ENCODE results near the gene KCNF1. TPM values are rescaled to one million over a fixed set of nuclear protein-coding genes. Genes with fewer than 3 reads are reported as not detected.

Gene KCNF1
- total RNA-seq, 1 experiment from 2014 or later = 0.52 TPM

- POLR2A ChIA-PET = no interaction called here
- RAD21 ChIA-PET (ENCODE audit: low non-redundant PET in 1 of 2, low total read pairs in 2 of 2, uncharacterized antibody in 2 of 2, unreplicated experiment in 2 of 2) = no interaction called here
- Histone ChIP-seq H3K4me2 (ENCODE audit: low read length) (no peak overlapping the region), H3K9me2 (ENCODE audit: insufficient read depth) (no peaks in the 10 kb centered on the region), H3K79me2 (ENCODE audit: insufficient read depth, low read length) (no peaks in the 10 kb centered on the region), H3K36me3 (ENCODE audit: control insufficient read depth in 1 of 2, insufficient read depth in 2 of 2, low read length in 2 of 2) (no peaks in the 10 kb centered on the region), H3K4me1 (ENCODE audit: control insufficient read depth in 1 of 2, insufficient read depth in 2 of 2, low read length in 2 of 2) (peaks cover 0 to 6% of the 10 kb centered on the region in 2 experiments; a peak in 1 of 4 replicates), H3K27me3 (ENCODE audit: insufficient read depth, low read length) (no peaks in the 10 kb centered on the region), H3K27ac (ENCODE audit: low read depth, low read length) (no peak overlapping the region), H3K4me3 (replicated peaks in 1 of 2; ENCODE audit: low read depth in 1 of 2, low read length in 2 of 2) (no peak overlapping the region), H2AFZ (ENCODE audit: low read depth, low read length, poor library complexity, severe bottlenecking) (no peak overlapping the region), H3K9me3 (ENCODE audit: control insufficient read depth in 1 of 2, insufficient read depth in 1 of 2, low read depth in 1 of 2, low read length in 2 of 2) (0 out of 4 replicates have a peak, but pooled peaks cover 0 to 4% of the 10 kb centered on the region in 2 experiments), H4K20me1 (ENCODE audit: insufficient read depth) (no peaks in the 10 kb centered on the region), H3K9ac (ENCODE audit: low read length) (no peak overlapping the region)
- intact Hi-C loops (cut with micrococcal nuclease) = no loop called here
- CTCF ChIA-PET = no interaction called here
- TF ChIP-seq CEBPB (IDR thresholded peaks at IDR 0.05; ENCODE audit: low read depth) (no peak), TCF7L2 (IDR thresholded peaks at IDR 0.05; ENCODE audit: borderline replicate concordance, extremely low read depth, insufficient read depth, insufficient read length) (no peak), SIN3A (IDR thresholded peaks at IDR 0.05; ENCODE audit: low read depth) (no peak), CTCF (IDR thresholded peaks at IDR 0.05 in 2 of 3, conservative IDR thresholded peaks at IDR 0.05 in 1 of 3; ENCODE audit: borderline replicate concordance in 1 of 3, insufficient read depth in 1 of 3, low read depth in 2 of 3, low read length in 2 of 3) (no peak), POLR2A (IDR thresholded peaks at IDR 0.05; ENCODE audit: borderline replicate concordance, extremely low read depth, insufficient read depth, insufficient read length) (no peak)
- BruUV-seq (replicated peaks) = no TSS peak
- ATAC-seq = no peak
- no peak for DNase-seq (ENCODE audit: low read depth, low spot score)
Measured at GRCh38 chr2:10954416-10954815, 42.7 kb downstream of the KCNF1 start.

- no peak overlapping the region; the same call in 1 of the 2 replicates for H3K4me2 ChIP-seq (ENCODE audit: low read length)
- H3K27ac ChIP-seq (ENCODE audit: low read depth, low read length) = no peak overlapping the region
- no peaks in the 10 kb centered on the region for H4K20me1 ChIP-seq (ENCODE audit: insufficient read depth)
- H3K36me3 ChIP-seq (ENCODE audit: control insufficient read depth in 1 of 2, insufficient read depth in 2 of 2, low read length in 2 of 2) = no peaks in the 10 kb centered on the region
- no peak for DNase-seq (ENCODE audit: low read depth, low spot score)
- H3K4me3 ChIP-seq (replicated peaks in 1 of 2; ENCODE audit: low read depth in 1 of 2, low read length in 2 of 2) = no peak overlapping the region
- ChIA-PET POLR2A (no interaction called here), RAD21 (ENCODE audit: low non-redundant PET in 1 of 2, low total read pairs in 2 of 2, uncharacterized antibody in 2 of 2, unreplicated experiment in 2 of 2) (no interaction called here), CTCF (no interaction called here)
- H3K9me3 ChIP-seq (ENCODE audit: control insufficient read depth in 1 of 2, insufficient read depth in 1 of 2, low read depth in 1 of 2, low read length in 2 of 2) = 0 out of 4 replicates have a peak, but pooled peaks cover 0 to 4% of the 10 kb centered on the region in 2 experiments
- H3K9me2 ChIP-seq (ENCODE audit: insufficient read depth) = no peaks in the 10 kb centered on the region
- peaks cover 0 to 6% of the 10 kb centered on the region in 2 experiments; a peak in 1 of 4 replicates for H3K4me1 ChIP-seq (ENCODE audit: control insufficient read depth in 1 of 2, insufficient read depth in 2 of 2, low read length in 2 of 2)
- no TSS peak for BruUV-seq (replicated peaks)
- no peak overlapping the region for H3K9ac ChIP-seq (ENCODE audit: low read length)
- no peak overlapping the region for H2AFZ ChIP-seq (ENCODE audit: low read depth, low read length, poor library complexity, severe bottlenecking)
- ATAC-seq = no peak
- no peaks in the 10 kb centered on the region for H3K79me2 ChIP-seq (ENCODE audit: insufficient read depth, low read length)
- intact Hi-C loops (cut with micrococcal nuclease) = no loop called here
- no peaks in the 10 kb centered on the region for H3K27me3 ChIP-seq (ENCODE audit: insufficient read depth, low read length)
- TF ChIP-seq SP1 (IDR thresholded peaks at IDR 0.05; ENCODE audit: low read depth) (no peak), TCF7L2 (IDR thresholded peaks at IDR 0.05; ENCODE audit: borderline replicate concordance, extremely low read depth, insufficient read depth, insufficient read length) (no peak), CEBPB (IDR thresholded peaks at IDR 0.05; ENCODE audit: low read depth) (no peak), CTCF (IDR thresholded peaks at IDR 0.05 in 2 of 3, conservative IDR thresholded peaks at IDR 0.05 in 1 of 3; ENCODE audit: borderline replicate concordance in 1 of 3, insufficient read depth in 1 of 3, low read depth in 2 of 3, low read length in 2 of 3) (no peak), MAX (IDR thresholded peaks at IDR 0.05) (no peak), SRF (IDR thresholded peaks at IDR 0.05; ENCODE audit: low read depth) (no peak), EGR1 (IDR thresholded peaks at IDR 0.05; ENCODE audit: low read depth) (no peak), ATF3 (IDR thresholded peaks at IDR 0.05) (no peak), RAD21 (IDR thresholded peaks at IDR 0.05; ENCODE audit: low read depth) (no peak), POLR2A (IDR thresholded peaks at IDR 0.05; ENCODE audit: borderline replicate concordance, extremely low read depth, insufficient read depth, insufficient read length) (no peak), JUND (IDR thresholded peaks at IDR 0.05) (no peak), YY1 (IDR thresholded peaks at IDR 0.05; ENCODE audit: extremely low read depth, insufficient replicate concordance, low read depth, low read length) (no peak), CBX3 (IDR thresholded peaks at IDR 0.05; ENCODE audit: low read depth) (no peak)
Measured at GRCh38 chr2:10954856-10955818, 43.4 kb downstream of the KCNF1 start.

All from HCT116 (cell line).